ENCODE data around the gene MPZL2.

DNA sequence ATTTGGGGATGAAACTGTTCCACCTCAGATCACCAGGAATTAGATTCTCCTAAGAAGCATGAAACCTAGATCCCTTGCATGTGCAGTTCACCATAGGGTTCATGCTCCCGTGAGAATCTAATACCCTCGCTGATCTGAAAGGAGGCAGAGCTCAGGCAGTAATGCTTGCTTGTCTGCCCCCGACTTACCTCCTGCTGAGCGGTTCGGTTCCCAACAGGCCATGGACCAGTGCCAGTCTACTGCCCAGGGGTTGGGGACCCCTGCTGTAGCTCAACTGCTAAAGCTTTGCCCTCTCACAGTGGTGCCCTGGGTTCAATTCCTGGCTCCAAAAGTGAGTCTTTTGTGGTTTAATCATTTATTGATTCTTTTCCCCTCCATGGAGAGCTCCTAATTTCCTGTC is 42.7 kb downstream of the MPZL2 start:
- TF ChIP-seq POLR2AphosphoS5 (IDR thresholded peaks at IDR 0.05; ENCODE audit: low read depth), result no peak
- TF ChIP-seq, protein P1, sequence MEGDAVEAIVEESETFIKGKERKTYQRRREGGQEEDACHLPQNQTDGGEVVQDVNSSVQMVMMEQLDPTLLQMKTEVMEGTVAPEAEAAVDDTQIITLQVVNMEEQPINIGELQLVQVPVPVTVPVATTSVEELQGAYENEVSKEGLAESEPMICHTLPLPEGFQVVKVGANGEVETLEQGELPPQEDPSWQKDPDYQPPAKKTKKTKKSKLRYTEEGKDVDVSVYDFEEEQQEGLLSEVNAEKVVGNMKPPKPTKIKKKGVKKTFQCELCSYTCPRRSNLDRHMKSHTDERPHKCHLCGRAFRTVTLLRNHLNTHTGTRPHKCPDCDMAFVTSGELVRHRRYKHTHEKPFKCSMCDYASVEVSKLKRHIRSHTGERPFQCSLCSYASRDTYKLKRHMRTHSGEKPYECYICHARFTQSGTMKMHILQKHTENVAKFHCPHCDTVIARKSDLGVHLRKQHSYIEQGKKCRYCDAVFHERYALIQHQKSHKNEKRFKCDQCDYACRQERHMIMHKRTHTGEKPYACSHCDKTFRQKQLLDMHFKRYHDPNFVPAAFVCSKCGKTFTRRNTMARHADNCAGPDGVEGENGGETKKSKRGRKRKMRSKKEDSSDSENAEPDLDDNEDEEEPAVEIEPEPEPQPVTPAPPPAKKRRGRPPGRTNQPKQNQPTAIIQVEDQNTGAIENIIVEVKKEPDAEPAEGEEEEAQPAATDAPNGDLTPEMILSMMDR (conservative IDR thresholded peaks at IDR 0.05; ENCODE audit: low read depth in 2 of 2), result no peak
